Neural cell (in vitro differentiated cells): ENCODE data around the gene ARTN. TPM values are rescaled to one million over a fixed set of nuclear protein-coding genes. Genes with fewer than 3 reads are reported as not detected.
A peak's percentile ranks its signal among the peaks of the same experiment; 100 is the strongest.

Experiments
- H2AFZ ChIP-seq: fragments of 200-600, 300-800 bp; sonication (generic), shearing (Covaris generic); 2 replicates; pipeline ENCODE4 v1.6.0; 2014; ENCODE audit warnings: low read depth, mild to moderate bottlenecking, antibody characterized with exemption, low read length, moderate library complexity
- H3F3A ChIP-seq: fragments of 200-600 bp; shearing (Covaris generic); 2 replicates; pipeline ENCODE4 v1.6.1; 2016; ENCODE audit warnings: mild to moderate bottlenecking, moderate library complexity, mixed read lengths, antibody characterized with exemption, low read length; ENCODE audit not compliant: insufficient read depth, poor library complexity, severe bottlenecking
- H3K27ac ChIP-seq: fragments of 200-600, 300-800 bp; sonication (generic), shearing (Covaris generic); 2 replicates; pipeline ENCODE4 v1.5.1; 2014; ENCODE audit warnings: mild to moderate bottlenecking, low read length, moderate library complexity
- H3K27me3 ChIP-seq: fragments of 300-800, 200-600 bp; sonication (generic), shearing (Covaris generic); 2 replicates; pipeline ENCODE4 v1.6.0; 2014; ENCODE audit warnings: mild to moderate bottlenecking, low read depth, low read length, moderate library complexity; ENCODE audit not compliant: insufficient read depth
- H3K36me3 ChIP-seq: fragments of 300-800, 200-600 bp; sonication (generic), shearing (Covaris generic); 2 replicates; pipeline ENCODE4 v1.5.1; 2014; ENCODE audit warnings: mild to moderate bottlenecking, antibody characterized with exemption, low read length, moderate library complexity; ENCODE audit not compliant: insufficient read depth
- H3K4me2 ChIP-seq: fragments of 300-800, 200-600 bp; sonication (generic), shearing (Covaris generic); 2 replicates; pipeline ENCODE4 v1.6.0; 2014; ENCODE audit warnings: mild to moderate bottlenecking, low read length
- H3K4me3 ChIP-seq: fragments of 300-800, 200-600 bp; sonication (generic), shearing (Covaris generic); 2 replicates; pipeline ENCODE4 v1.5.1; 2014; ENCODE audit warnings: mild to moderate bottlenecking, low read length, moderate library complexity
- H3K79me2 ChIP-seq: fragments of 200-600 bp; shearing (Covaris generic); replicated peaks from 2 replicates; pipeline ENCODE4 v1.6.0; 2014; ENCODE audit warnings: mild to moderate bottlenecking, low read length, moderate library complexity; ENCODE audit not compliant: insufficient read depth
- H3K9ac ChIP-seq: fragments of 300-800, 200-600 bp; sonication (generic), shearing (Covaris generic); 2 replicates; pipeline ENCODE4 v1.6.1; 2016; ENCODE audit warnings: mild to moderate bottlenecking, low read length, mixed read lengths
- H3K9me2 ChIP-seq: fragments of 200-600 bp; shearing (Covaris generic); 2 replicates; pipeline ENCODE4 v1.6.1; 2016; ENCODE audit warnings: mild to moderate bottlenecking, low read length, mixed read lengths; ENCODE audit not compliant: insufficient read depth
- H3K9me3 ChIP-seq: fragments of 200-600, 300-800 bp; sonication (generic), shearing (Covaris generic); 2 replicates; pipeline ENCODE4 v1.6.1; 2016; ENCODE audit warnings: mild to moderate bottlenecking, mixed run types, low read length, moderate library complexity, mixed read lengths
- H4K20me1 ChIP-seq: fragments of 200-600 bp; shearing (Covaris generic); 2 replicates; pipeline ENCODE4 v1.6.1; 2016; ENCODE audit warnings: mild to moderate bottlenecking, mixed run types; ENCODE audit not compliant: insufficient read depth
- CTCF ChIP-seq: fragments of 450-650 bp; IDR thresholded peaks from 2 replicates; pipeline ENCODE4 v1.5.1; 2014; ENCODE audit warnings: antibody characterized with exemption, mild to moderate bottlenecking, moderate library complexity; ENCODE audit not compliant: poor library complexity, severe bottlenecking
- EP300 ChIP-seq: fragments of 450-650 bp; conservative IDR thresholded peaks from 2 replicates; pipeline ENCODE4 v1.6.1; 2014; ENCODE audit warnings: antibody characterized with exemption, mild to moderate bottlenecking, moderate library complexity; ENCODE audit not compliant: poor library complexity, severe bottlenecking
- EZH2 ChIP-seq: fragments of 200-600, 300-800 bp; shearing (Covaris generic), sonication (generic); IDR thresholded peaks from 2 replicates; pipeline ENCODE4 v1.6.1; 2014; ENCODE audit warnings: antibody characterized with exemption, low read length, borderline replicate concordance, mild to moderate bottlenecking; ENCODE audit not compliant: insufficient read depth, poor library complexity, severe bottlenecking
- MXI1 ChIP-seq: fragments of 450-650 bp; conservative IDR thresholded peaks from 2 replicates; pipeline ENCODE4 v1.6.1; 2014; ENCODE audit warnings: antibody characterized with exemption, mild to moderate bottlenecking; ENCODE audit not compliant: poor library complexity, severe bottlenecking
- POLR2AphosphoS5 ChIP-seq: IDR thresholded peaks from 2 replicates; pipeline ENCODE4 v1.6.1; 2012
- RAD21 ChIP-seq: fragments of 450-650 bp; conservative IDR thresholded peaks from 2 replicates; pipeline ENCODE4 v1.6.1; 2014; ENCODE audit warnings: antibody characterized with exemption, mild to moderate bottlenecking, moderate library complexity
- SMC3 ChIP-seq: fragments of 450-650 bp; conservative IDR thresholded peaks from 2 replicates; pipeline ENCODE4 v1.6.1; 2014; ENCODE audit warnings: antibody characterized with exemption, mild to moderate bottlenecking, moderate library complexity; ENCODE audit not compliant: poor library complexity
- TAF1 ChIP-seq: IDR thresholded peaks from 2 replicates; pipeline ENCODE4 v1.6.1; 2012; ENCODE audit warnings: low read depth
- polyA plus RNA-seq: library from polyadenylated mRNA; depleted of rRNA; stranded (reverse); fragments of >200 nt; gene quantifications from 2 replicates; pipeline ENCODE4 v1.2.3, GENCODE V29; 2014
- TF ChIP-seq, protein P1 (sequence below): IDR thresholded peaks from 2 replicates; pipeline ENCODE4 v1.6.1; 2012; ENCODE audit warnings: borderline replicate concordance

The ARTN gene
- polyA plus RNA-seq, 1 donor from 2014 or later = 1.4 TPM

- Histone ChIP-seq H3K4me2 (no peak overlapping the region), H3K36me3 (no peaks in the 10 kb centered on the region), H3F3A (no peaks in the 10 kb centered on the region), H3K27me3 (peaks cover 34% of the 10 kb centered on the region), H3K27ac (no peak overlapping the region), H4K20me1 (no peaks in the 10 kb centered on the region), H3K79me2 (no peaks in the 10 kb centered on the region), H3K4me3 (peak overlapping the region; percentile 45), H2AFZ (no peak overlapping the region), H3K9me3 (no peaks in the 10 kb centered on the region), H3K9me2 (no peaks in the 10 kb centered on the region), H3K9ac (no peak overlapping the region)
- no peak for TF ChIP-seq SMC3
- no peak for TF ChIP-seq MXI1
- TF ChIP-seq CTCF = no peak
- TF ChIP-seq, protein P1, sequence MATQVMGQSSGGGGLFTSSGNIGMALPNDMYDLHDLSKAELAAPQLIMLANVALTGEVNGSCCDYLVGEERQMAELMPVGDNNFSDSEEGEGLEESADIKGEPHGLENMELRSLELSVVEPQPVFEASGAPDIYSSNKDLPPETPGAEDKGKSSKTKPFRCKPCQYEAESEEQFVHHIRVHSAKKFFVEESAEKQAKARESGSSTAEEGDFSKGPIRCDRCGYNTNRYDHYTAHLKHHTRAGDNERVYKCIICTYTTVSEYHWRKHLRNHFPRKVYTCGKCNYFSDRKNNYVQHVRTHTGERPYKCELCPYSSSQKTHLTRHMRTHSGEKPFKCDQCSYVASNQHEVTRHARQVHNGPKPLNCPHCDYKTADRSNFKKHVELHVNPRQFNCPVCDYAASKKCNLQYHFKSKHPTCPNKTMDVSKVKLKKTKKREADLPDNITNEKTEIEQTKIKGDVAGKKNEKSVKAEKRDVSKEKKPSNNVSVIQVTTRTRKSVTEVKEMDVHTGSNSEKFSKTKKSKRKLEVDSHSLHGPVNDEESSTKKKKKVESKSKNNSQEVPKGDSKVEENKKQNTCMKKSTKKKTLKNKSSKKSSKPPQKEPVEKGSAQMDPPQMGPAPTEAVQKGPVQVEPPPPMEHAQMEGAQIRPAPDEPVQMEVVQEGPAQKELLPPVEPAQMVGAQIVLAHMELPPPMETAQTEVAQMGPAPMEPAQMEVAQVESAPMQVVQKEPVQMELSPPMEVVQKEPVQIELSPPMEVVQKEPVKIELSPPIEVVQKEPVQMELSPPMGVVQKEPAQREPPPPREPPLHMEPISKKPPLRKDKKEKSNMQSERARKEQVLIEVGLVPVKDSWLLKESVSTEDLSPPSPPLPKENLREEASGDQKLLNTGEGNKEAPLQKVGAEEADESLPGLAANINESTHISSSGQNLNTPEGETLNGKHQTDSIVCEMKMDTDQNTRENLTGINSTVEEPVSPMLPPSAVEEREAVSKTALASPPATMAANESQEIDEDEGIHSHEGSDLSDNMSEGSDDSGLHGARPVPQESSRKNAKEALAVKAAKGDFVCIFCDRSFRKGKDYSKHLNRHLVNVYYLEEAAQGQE = no peak
- TF ChIP-seq EZH2 = no peak
- no peak for TF ChIP-seq EP300
- TF ChIP-seq POLR2AphosphoS5 = no peak
- TF ChIP-seq TAF1 = no peak
- no peak for TF ChIP-seq RAD21
Measured at GRCh38 chr1:43935711-43936427, 2.3 kb downstream of the ARTN start.

DNA sequence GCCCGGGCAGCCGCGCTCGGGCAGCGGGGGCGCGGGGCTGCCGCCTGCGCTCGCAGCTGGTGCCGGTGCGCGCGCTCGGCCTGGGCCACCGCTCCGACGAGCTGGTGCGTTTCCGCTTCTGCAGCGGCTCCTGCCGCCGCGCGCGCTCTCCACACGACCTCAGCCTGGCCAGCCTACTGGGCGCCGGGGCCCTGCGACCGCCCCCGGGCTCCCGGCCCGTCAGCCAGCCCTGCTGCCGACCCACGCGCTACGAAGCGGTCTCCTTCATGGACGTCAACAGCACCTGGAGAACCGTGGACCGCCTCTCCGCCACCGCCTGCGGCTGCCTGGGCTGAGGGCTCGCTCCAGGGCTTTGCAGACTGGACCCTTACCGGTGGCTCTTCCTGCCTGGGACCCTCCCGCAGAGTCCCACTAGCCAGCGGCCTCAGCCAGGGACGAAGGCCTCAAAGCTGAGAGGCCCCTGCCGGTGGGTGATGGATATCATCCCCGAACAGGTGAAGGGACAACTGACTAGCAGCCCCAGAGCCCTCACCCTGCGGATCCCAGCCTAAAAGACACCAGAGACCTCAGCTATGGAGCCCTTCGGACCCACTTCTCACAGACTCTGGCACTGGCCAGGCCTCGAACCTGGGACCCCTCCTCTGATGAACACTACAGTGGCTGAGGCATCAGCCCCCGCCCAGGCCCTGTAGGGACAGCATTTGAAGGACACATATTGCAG is 3.0 kb downstream of the ARTN start:
- no peaks in the 10 kb centered on the region for H4K20me1 ChIP-seq
- no peaks in the 10 kb centered on the region for H3K9me2 ChIP-seq
- H3K27me3 ChIP-seq = peaks cover 34% of the 10 kb centered on the region
- H3K27ac ChIP-seq = no peak overlapping the region
- H2AFZ ChIP-seq = no peak overlapping the region
- H3K79me2 ChIP-seq = no peaks in the 10 kb centered on the region
- H3K4me2 ChIP-seq = no peak overlapping the region
- TF ChIP-seq SMC3 = no peak
- peak; percentile 7 for TF ChIP-seq RAD21
- no peak for TF ChIP-seq MXI1
- TF ChIP-seq POLR2AphosphoS5 = no peak
- TF ChIP-seq EP300 = no peak
- peak; percentile 45 for TF ChIP-seq CTCF
- no peak for TF ChIP-seq TAF1
- TF ChIP-seq, protein P1 = no peak
- peak overlapping the region; percentile 41 for H3K9ac ChIP-seq
- peak overlapping the region; percentile 58 for H3K4me3 ChIP-seq
- no peaks in the 10 kb centered on the region for H3K36me3 ChIP-seq
- H3F3A ChIP-seq = no peaks in the 10 kb centered on the region
- H3K9me3 ChIP-seq = no peaks in the 10 kb centered on the region
